Tracheal epithelial cell (primary cell): ENCODE data around the gene PRPH. TPM values are rescaled to one million over a fixed set of nuclear protein-coding genes. Genes with fewer than 3 reads are reported as not detected.

ENCODE experiments used
- total RNA-seq: library from RNA; depleted of rRNA; stranded (reverse); fragments of >200 nt; gene quantifications from 2 replicates; pipeline ENCODE4 v1.2.1, GENCODE V29; 2014

Gene PRPH
- not detected in 2 replicates for total RNA-seq

DNA sequence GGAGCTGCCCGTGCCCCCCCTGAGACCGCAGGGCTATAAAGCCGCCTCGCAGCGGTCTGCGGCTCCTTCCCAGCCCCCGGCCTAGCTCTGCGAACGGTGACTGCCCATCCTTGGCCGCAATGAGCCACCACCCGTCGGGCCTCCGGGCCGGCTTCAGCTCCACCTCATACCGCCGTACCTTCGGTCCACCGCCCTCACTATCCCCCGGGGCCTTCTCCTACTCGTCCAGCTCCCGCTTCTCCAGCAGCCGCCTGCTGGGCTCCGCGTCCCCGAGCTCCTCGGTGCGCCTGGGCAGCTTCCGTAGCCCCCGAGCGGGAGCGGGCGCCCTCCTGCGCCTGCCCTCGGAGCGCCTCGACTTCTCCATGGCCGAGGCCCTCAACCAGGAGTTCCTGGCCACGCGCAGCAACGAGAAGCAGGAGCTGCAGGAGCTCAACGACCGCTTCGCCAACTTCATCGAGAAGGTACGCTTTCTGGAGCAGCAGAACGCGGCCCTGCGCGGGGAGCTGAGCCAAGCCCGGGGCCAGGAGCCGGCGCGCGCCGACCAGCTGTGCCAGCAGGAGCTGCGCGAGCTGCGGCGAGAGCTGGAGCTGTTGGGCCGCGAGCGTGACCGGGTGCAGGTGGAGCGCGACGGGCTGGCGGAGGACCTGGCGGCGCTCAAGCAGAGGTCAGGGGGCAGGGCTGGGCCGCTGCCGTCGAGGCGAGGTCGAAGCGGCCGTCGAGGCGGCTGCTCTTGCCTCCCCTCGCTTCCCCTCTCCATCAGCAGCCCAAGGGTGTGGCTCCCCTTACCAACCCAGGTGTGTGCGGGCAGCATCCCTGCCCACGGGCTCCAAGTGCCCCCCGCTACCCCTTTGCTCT is at the start of gene PRPH:
Gene PRPH, plus strand, starts transcription at position 66 of the 855 bp plus-strand sequence. Its CDS starts 54 bp downstream, at position 120.

GRCh38 chr12:49264873-49265792 is 29.8 kb upstream of the PRPH start, which contains the start of gene TUBA1C:
TSS of gene TUBA1C (plus strand) at chr12:49265082. CDS start at chr12:49265182, 100 bp downstream.

GRCh38 chr12:49322708-49323523 is 28.0 kb downstream of the PRPH start, which contains the start of gene TROAP:
TSS of gene TROAP (plus strand) at chr12:49323255. CDS start at chr12:49323609, 354 bp downstream.

GRCh38 chr12:49336645-49337584 is 42.0 kb downstream of the PRPH start, which contains the start of gene C1QL4:
TSS of gene C1QL4 (minus strand) at chr12:49337188. CDS start at chr12:49336477, 711 bp downstream.

DNA sequence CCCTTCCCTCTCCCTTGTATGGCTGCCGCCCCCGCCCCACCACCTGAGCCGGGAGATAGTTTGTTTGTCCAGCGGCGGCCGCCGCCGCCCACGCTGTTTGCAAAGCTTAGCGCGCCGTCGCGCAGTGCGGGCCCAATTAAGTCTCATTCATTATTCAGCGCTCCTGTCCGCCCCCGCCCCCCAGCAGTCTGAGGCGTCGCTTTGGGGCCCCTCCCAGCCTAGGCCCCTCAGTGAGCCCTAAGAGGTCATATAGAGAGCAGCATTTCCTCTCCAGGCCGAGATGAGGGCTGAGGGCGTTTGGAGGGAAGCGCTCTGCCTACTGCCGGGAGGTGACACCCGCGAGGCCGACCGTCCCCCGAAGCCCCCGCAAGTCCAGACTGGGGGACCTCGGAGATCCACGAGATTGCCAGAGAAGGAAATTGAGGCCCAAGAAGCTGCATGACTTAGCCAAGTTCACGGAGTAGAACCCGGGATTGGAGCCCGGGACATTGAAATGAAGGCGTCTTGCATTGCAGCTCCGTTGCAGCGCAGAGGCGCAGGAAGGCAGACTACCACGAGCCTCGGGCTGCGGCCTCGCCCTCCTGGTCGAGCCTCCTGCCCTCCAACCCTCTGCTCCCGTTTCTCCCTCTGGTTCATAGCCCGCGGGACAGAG is 51.8 kb downstream of the PRPH start, which contains the start of gene DNAJC22:
Gene DNAJC22, plus strand, starts transcription at position 230 of the 652 bp plus-strand sequence. CDS start 1,985 bp downstream, outside the sequence.

Other genes with a start within 250 kb of the PRPH start
- gene KMT2D, start 234.4 kb upstream of the PRPH start, total RNA-seq = 22.0 and 24.3 TPM in 2 replicates
- gene RHEBL1, start 225.2 kb upstream of the PRPH start, total RNA-seq = 0.24 TPM in 1 of 2 replicates, not detected in the other
- gene DHH, start 200.3 kb upstream of the PRPH start, total RNA-seq = under 0.01 TPM in 1 of 2 replicates, not detected in the other
- gene LMBR1L, start 184.3 kb upstream of the PRPH start, total RNA-seq = 32.2 and 36.4 TPM in 2 replicates
- 247 and 684 TPM in 2 replicates for gene TUBA1B, start 163.8 kb upstream of the PRPH start, total RNA-seq
- gene TUBA1A, start 106.1 kb upstream of the PRPH start, total RNA-seq = 5.1 and 508 TPM in 2 replicates
- gene TUBA1C, start 30.1 kb upstream of the PRPH start, total RNA-seq = 301 and 310 TPM in 2 replicates
- gene TROAP, start 28.1 kb downstream of the PRPH start, total RNA-seq = 1.5 and 1.7 TPM in 2 replicates
- gene C1QL4, start 42.0 kb downstream of the PRPH start, total RNA-seq = under 0.01 TPM in 1 of 2 replicates, not detected in the other
- gene DNAJC22, start 51.7 kb downstream of the PRPH start, total RNA-seq = under 0.01 and 0.72 TPM in 2 replicates
- 21.7 and 22.4 TPM in 2 replicates for gene SPATS2, start 72.3 kb downstream of the PRPH start, total RNA-seq
- 0.24 TPM in 1 of 2 replicates, not detected in the other for gene KCNH3, start 243.9 kb downstream of the PRPH start, total RNA-seq